GM19463 (cell line): ENCODE results near the gene MAPK7.
"Not testable (repeated sequence)": the region's sequence is repeated elsewhere in the genome, so short reads cannot be mapped to it uniquely, and the experiment has no call there.

ENCODE experiments used
- ATAC-seq: cut with Tn5 transposase; IDR thresholded peaks from one replicate; pipeline ENCODE4 v1.9.1; 2021; ENCODE audit warnings: mild to moderate bottlenecking, moderate library complexity; ENCODE audit not compliant: unreplicated experiment

Gene MAPK7

GRCh38 chr17:19342611-19343255, 35.6 kb upstream of the MAPK7 start:
- no peak for ATAC-seq

GRCh38 chr17:19343256-19343630, 35.1 kb upstream of the MAPK7 start:
- no peak for ATAC-seq

- ATAC-seq: no peak
Observed at GRCh38 chr17:19343671-19344151, 34.6 kb upstream of the MAPK7 start.

GRCh38 chr17:19344311-19345066, 33.8 kb upstream of the MAPK7 start:
- no peak for ATAC-seq

GRCh38 chr17:19345067-19345460, 33.2 kb upstream of the MAPK7 start:
- ATAC-seq: no peak

GRCh38 chr17:19345486-19346350, 32.6 kb upstream of the MAPK7 start:
- ATAC-seq: no peak

GRCh38 chr17:19346351-19347255, 31.7 kb upstream of the MAPK7 start:
- no peak for ATAC-seq

- ATAC-seq: no peak
Observed at GRCh38 chr17:19347323-19348080, 30.8 kb upstream of the MAPK7 start.

GRCh38 chr17:19348081-19348650, 30.1 kb upstream of the MAPK7 start:
- no peak for ATAC-seq

GRCh38 chr17:19348806-19349205, 29.5 kb upstream of the MAPK7 start:
- no peak for ATAC-seq

GRCh38 chr17:19353401-19353800, 24.9 kb upstream of the MAPK7 start:
- ATAC-seq: not testable (repeated sequence)

- no peak for ATAC-seq
Observed at GRCh38 chr17:19354748-19355147, 23.6 kb upstream of the MAPK7 start.

GRCh38 chr17:19357351-19357750, 20.9 kb upstream of the MAPK7 start:
- ATAC-seq: no peak

- no peak for ATAC-seq
Observed at GRCh38 chr17:19357761-19358160, 20.5 kb upstream of the MAPK7 start.

- no peak for ATAC-seq
Observed at GRCh38 chr17:19359151-19359550, 19.1 kb upstream of the MAPK7 start.

- no peak for ATAC-seq
Observed at GRCh38 chr17:19359856-19360255, 18.4 kb upstream of the MAPK7 start.

GRCh38 chr17:19360772-19361171, 17.5 kb upstream of the MAPK7 start:
- no peak for ATAC-seq

- ATAC-seq: no peak
Observed at GRCh38 chr17:19361326-19361725, 17.0 kb upstream of the MAPK7 start.

- ATAC-seq: no peak
Observed at GRCh38 chr17:19361944-19362276, 16.4 kb upstream of the MAPK7 start.
